Right lobe of liver (tissue), 6 donors: ENCODE data around the gene CDIPT. TPM values are rescaled to one million over a fixed set of nuclear protein-coding genes. Genes with fewer than 3 reads are reported as not detected.
"Not testable (repeated sequence)": the region's sequence is repeated elsewhere in the genome, so short reads cannot be mapped to it uniquely, and the experiment has no call there.

Experiments used
- ATAC-seq, 4 donors: fragments of 200-7000 bp; cut with Tn5 transposase; one replicate each; pipeline ENCODE4 v1.9.1; 2020; ENCODE audit warnings: mild to moderate bottlenecking in 4 of 4, moderate library complexity in 4 of 4
- DNase-seq, 3 donors: peaks; one replicate each; pipeline ENCODE4 v3.0.0-alpha.2; 2020
- H3K27ac ChIP-seq, 3 donors: fragments of 200-600 bp; one replicate each; pipeline ENCODE4 v1.8.0; 2022
- H3K27me3 ChIP-seq, 2 donors: fragments of 200-600 bp; one replicate each; pipeline ENCODE4 v1.8.0; 2022
- H3K36me3 ChIP-seq, 4 donors: fragments of 200-600 bp; sonication (generic) in 1 of 4; one replicate each; pipeline versions ENCODE4 v1.5.1 to v1.8.0; 2017 to 2022; ENCODE audit warnings: control low read depth in 1 of 4
- H3K4me1 ChIP-seq, 4 donors: fragments of 200-600 bp; sonication (generic) in 1 of 4; one replicate each; pipeline versions ENCODE4 v1.5.1 to v1.8.0; 2017 to 2022; ENCODE audit warnings: control low read depth in 1 of 4
- H3K4me3 ChIP-seq, 3 donors: fragments of 200-600 bp; one replicate each; pipeline ENCODE4 v1.8.0; 2022
- H3K9me3 ChIP-seq, 4 donors: fragments of 200-600 bp; sonication (generic) in 1 of 4; one replicate each; pipeline versions ENCODE4 v1.5.1 to v1.8.0; 2017 to 2022; ENCODE audit warnings: control low read depth in 1 of 4
- POLR2A ChIP-seq: fragments of 450-650 bp; IDR thresholded peaks from one replicate; pipeline ENCODE4 v1.6.1; 2017; ENCODE audit warnings: antibody characterized with exemption, mild to moderate bottlenecking
- WGBS: methylation state at CpG from one replicate; pipeline ENCODE4 v1.1.6; 2018; ENCODE audit warnings: low coverage, low lambda C conversion rate; ENCODE audit not compliant: insufficient coverage; ENCODE audit errors: missing lambda C conversion rate; 5-methylcytosine and 5-hydroxymethylcytosine counted together
- intact Hi-C, 2 donors: fragments of 100-400 bp; cut with DNase I; formaldehyde crosslinking; loops; one replicate each; pipeline versions ENCODE4 v1.11.2 to v1.14.1; 2022
- total RNA-seq, 6 experiments: library from RNA; depleted of rRNA in 2 of 6; stranded (reverse); fragments of >200 nt in 2 of 6; fragmentation: NEBNext Ultra II Directional in 3 of 6; extraction: Animal tissue kit (Norgen Biotek cat#: 25700) in 3 of 6; gene quantifications; one replicate each; pipeline versions ENCODE4 v1.1.0 to v1.2.4, GENCODE V29; 2016 to 2023
- TF ChIP-seq, protein P1 (sequence below), 4 donors: fragments of 200-600 bp in 3 of 4; fragments of 450-650 bp in 1 of 4; IDR thresholded peaks; one replicate each; pipeline versions ENCODE4 v1.5.1 to v1.8.0; 2016 to 2022; ENCODE audit warnings: antibody characterized with exemption in 4 of 4, mild to moderate bottlenecking in 2 of 4
- donor health status: DM: no; HTN: yes; CAD: no.
- donor health status: DM: no; HTN: no; CAD: no.
- donor health status: DM: no; HTN: no; CAD: no.
- donor health status: DM: no; HTN: yes; CAD: no.
- donor health status: DM: no; HTN: yes; CAD: no.

CDIPT gene
- total RNA-seq, 6 experiments from 2014 or later, result 35.1 to 96.6 (median 58.2) TPM

DNA sequence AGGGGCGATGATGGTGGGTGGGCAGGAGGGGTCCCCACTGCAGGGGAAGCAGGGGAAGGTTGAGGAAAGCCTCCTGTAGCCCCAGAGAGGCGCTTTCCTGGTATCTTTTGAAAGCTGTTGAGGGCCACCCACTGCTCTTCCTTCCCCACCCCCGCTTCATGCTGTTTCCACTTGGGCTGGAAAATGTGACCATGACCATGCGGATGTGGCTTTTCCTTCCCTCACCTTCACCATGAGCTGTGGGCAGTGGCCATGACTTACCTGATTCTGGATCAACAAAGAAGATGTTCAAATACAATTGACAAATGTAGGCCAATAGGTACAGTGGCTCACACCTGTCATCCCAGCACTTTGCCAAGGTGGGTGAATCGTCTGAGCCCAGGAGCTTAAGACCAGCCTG, 28.9 kb downstream of the CDIPT start:
- peaks cover 9 to 56% (median 34%) of the 10 kb centered on the region in 4 donors for H3K36me3 ChIP-seq
- no peaks in the 10 kb centered on the region for H3K27me3 ChIP-seq
- H3K27ac ChIP-seq, result no peak overlapping the region
- peaks cover 0 to 19% (median 5%) of the 10 kb centered on the region in 4 donors for H3K4me1 ChIP-seq
- no peak for ATAC-seq
- no peak for DNase-seq
- H3K4me3 ChIP-seq, result no peak overlapping the region
- H3K9me3 ChIP-seq, result no peaks in the 10 kb centered on the region
- no peak for TF ChIP-seq POLR2A
- intact Hi-C loops, result no loop called here
- 100% methylated on average over 1 of the region's 5 CpGs for WGBS

DNA sequence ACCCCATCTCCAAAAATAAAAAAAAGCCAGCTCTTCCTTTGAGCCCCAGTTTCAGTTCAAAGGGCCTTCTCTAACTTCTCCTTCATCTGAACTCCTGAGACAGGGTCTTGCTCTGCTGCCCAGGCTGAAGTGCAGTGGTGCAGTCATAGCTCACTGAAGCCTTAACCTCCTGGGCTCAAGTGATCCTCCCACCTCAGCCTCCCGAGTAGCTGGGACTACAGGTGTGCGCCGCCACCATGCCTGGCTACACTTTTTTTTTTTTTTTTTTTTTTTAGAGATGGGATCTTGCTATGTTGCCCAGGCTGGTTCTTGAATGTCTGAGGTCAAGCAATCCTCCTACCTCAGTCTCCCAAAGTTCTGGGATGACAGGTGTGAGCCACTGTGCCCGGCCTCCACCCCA, 29.8 kb downstream of the CDIPT start:
- H3K36me3 ChIP-seq, result peaks cover 9 to 48% (median 31%) of the 10 kb centered on the region in 4 donors
- WGBS, result no CpG with 5 or more reads among the region's 4 CpGs
- peaks cover 0 to 25% (median 5%) of the 10 kb centered on the region in 4 donors for H3K4me1 ChIP-seq
- H3K9me3 ChIP-seq, H3K27me3 ChIP-seq, intact Hi-C loops, H3K4me3 ChIP-seq, ATAC-seq, DNase-seq, H3K27ac ChIP-seq: not testable (repeated sequence)

DNA sequence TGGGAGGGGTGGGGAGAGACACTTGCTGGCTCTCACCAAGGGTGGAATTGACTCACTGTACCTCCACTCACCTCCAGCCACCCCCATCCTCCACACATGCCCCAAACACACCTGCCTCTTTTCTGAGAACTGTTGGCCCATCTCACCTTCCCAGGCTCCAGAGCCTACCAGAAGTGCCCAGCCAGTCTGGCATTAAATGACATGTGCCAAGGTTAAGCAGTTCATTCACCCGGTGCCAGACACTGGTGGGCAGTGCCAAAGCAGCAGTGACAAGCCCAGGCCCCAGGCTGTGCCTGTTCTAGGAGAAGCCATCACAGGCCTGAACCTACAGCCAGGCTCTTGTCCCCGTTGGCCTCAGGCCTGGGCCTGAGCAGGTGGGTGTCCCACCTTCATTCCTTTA, 31.5 kb downstream of the CDIPT start:
- H3K4me3 ChIP-seq, result no peak overlapping the region
- H3K36me3 ChIP-seq, result peaks cover 9 to 32% (median 22%) of the 10 kb centered on the region in 4 donors
- ATAC-seq (peak; percentile 43 to 90 (median 60)), DNase-seq (peak in 1 of 3 donors; percentile 78)
- 60% methylated on average over 1 of the region's 2 CpGs for WGBS
- intact Hi-C loops, result no loop called here
- no peak for TF ChIP-seq POLR2A
- TF ChIP-seq, protein P1, sequence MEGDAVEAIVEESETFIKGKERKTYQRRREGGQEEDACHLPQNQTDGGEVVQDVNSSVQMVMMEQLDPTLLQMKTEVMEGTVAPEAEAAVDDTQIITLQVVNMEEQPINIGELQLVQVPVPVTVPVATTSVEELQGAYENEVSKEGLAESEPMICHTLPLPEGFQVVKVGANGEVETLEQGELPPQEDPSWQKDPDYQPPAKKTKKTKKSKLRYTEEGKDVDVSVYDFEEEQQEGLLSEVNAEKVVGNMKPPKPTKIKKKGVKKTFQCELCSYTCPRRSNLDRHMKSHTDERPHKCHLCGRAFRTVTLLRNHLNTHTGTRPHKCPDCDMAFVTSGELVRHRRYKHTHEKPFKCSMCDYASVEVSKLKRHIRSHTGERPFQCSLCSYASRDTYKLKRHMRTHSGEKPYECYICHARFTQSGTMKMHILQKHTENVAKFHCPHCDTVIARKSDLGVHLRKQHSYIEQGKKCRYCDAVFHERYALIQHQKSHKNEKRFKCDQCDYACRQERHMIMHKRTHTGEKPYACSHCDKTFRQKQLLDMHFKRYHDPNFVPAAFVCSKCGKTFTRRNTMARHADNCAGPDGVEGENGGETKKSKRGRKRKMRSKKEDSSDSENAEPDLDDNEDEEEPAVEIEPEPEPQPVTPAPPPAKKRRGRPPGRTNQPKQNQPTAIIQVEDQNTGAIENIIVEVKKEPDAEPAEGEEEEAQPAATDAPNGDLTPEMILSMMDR (IDR thresholded peaks at IDR 0.05), result no peak
- no peaks in the 10 kb centered on the region for H3K27me3 ChIP-seq
- peaks cover 0 to 25% (median 5%) of the 10 kb centered on the region in 4 donors for H3K4me1 ChIP-seq
- peak overlapping the region in 1 of 3 donors; percentile 59 for H3K27ac ChIP-seq
- no peaks in the 10 kb centered on the region for H3K9me3 ChIP-seq

DNA sequence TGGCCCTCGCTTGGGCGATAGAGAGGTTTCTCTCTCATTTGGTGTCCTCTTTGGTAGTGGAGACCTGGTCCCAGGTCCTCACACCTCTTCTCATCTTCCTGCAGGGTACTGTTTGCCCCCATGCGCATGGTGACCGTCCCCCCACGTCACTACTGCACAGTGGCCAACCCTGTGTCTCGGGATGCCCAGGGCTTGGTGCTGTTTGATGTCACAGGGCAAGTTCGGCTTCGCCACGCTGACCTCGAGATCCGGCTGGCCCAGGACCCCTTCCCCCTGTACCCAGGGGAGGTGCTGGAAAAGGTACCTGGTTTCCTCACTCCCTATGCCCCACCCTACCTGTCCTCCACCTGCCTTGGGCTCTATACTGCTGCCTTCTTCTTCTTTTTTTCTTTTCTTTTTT, 32.3 kb downstream of the CDIPT start:
- intact Hi-C loops, result no loop called here
- ATAC-seq, result no peak
- Histone ChIP-seq H3K4me3 (no peak overlapping the region), H3K4me1 (peaks cover 0 to 25% (median 5%) of the 10 kb centered on the region in 4 donors), H3K27me3 (no peaks in the 10 kb centered on the region), H3K27ac (peak overlapping the region in 1 of 3 donors; percentile 59), H3K9me3 (no peaks in the 10 kb centered on the region), H3K36me3 (peaks cover 9 to 28% (median 20%) of the 10 kb centered on the region in 4 donors)
- DNase-seq, result no peak
- TF ChIP-seq, protein P1 (IDR thresholded peaks at IDR 0.05), result no peak
- TF ChIP-seq POLR2A, result no peak
- WGBS, result no CpG with 5 or more reads among the region's 11 CpGs

DNA sequence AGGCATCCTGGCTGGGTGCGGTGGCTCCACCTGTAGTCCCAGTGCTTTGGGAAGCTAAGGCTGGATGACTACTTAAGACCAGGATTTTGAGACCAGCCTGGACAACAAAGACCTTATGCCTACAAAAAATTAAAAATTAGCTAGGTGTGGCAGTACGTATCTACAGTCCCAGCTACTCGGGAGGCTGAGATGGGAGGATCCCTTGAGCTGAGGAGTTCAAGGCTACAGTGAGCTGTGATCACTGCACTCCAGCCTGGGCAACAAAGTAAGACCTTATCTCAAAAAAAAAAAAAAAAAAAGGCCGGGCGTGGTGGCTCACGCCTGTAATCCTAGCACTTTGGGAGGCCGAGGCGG, 36.7 kb downstream of the CDIPT start:
- Histone ChIP-seq H3K4me3 (no peak overlapping the region), H3K36me3 (peaks cover 0 to 7% (median under 1%) of the 10 kb centered on the region in 4 donors), H3K9me3 (no peaks in the 10 kb centered on the region), H3K27ac (no peak overlapping the region), H3K4me1 (peaks cover 0 to 40% (median 19%) of the 10 kb centered on the region in 4 donors), H3K27me3 (no peaks in the 10 kb centered on the region)
- intact Hi-C loops, result no loop called here
- ATAC-seq (no peak), DNase-seq (no peak)
- TF ChIP-seq, protein P1 (IDR thresholded peaks at IDR 0.05), result no peak
- no peak for TF ChIP-seq POLR2A
- WGBS, result 100% methylated on average over 1 of the region's 8 CpGs
